Fibroblast of lung (primary cell): ENCODE results near the gene ST3GAL6. TPM values are rescaled to one million over a fixed set of nuclear protein-coding genes. Genes with fewer than 3 reads are reported as not detected.

ENCODE experiments used
- DNase-seq, 2 donors: peaks; one replicate each; pipeline versions ENCODE4 v3.0.0 to v3.0.0-alpha.2; 2010; ENCODE audit warnings: low read depth in 2 of 2
- H2AFZ ChIP-seq: 2 replicates; pipeline ENCODE4 v1.5.1; 2012; ENCODE audit warnings: low read length, control low read depth, inconsistent platforms
- H3K27ac ChIP-seq: 2 replicates; pipeline ENCODE4 v1.5.1; 2011; ENCODE audit warnings: low read length, control low read depth; ENCODE audit not compliant: insufficient read depth
- H3K27me3 ChIP-seq: 2 replicates; pipeline ENCODE4 v1.5.1; 2011; ENCODE audit warnings: mild to moderate bottlenecking, low read length; ENCODE audit not compliant: control insufficient read depth, insufficient read depth
- H3K36me3 ChIP-seq: 2 replicates; pipeline ENCODE4 v1.5.1; 2011; ENCODE audit warnings: low read length; ENCODE audit not compliant: control insufficient read depth, insufficient read depth
- H3K4me1 ChIP-seq: 2 replicates; pipeline ENCODE4 v1.5.1; 2011; ENCODE audit warnings: low read length; ENCODE audit not compliant: control insufficient read depth, insufficient read depth; ENCODE audit errors: extremely low read depth
- H3K4me2 ChIP-seq: 2 replicates; pipeline ENCODE4 v1.5.1; 2011; ENCODE audit warnings: low read length, control low read depth; ENCODE audit not compliant: insufficient read depth; ENCODE audit errors: extremely low read depth
- H3K4me3 ChIP-seq, 4 experiments: fragments of 200-600 bp in 1 of 4; sonication (generic) in 1 of 4; replicated peaks in 1 of 4; 2 replicates each; pipeline ENCODE4 v1.5.1; 2011 to 2016; ENCODE audit warnings: low read length in 4 of 4, low read depth in 3 of 4, mild to moderate bottlenecking in 3 of 4, control low read depth in 2 of 4, inconsistent platforms in 1 of 4, mixed read lengths in 1 of 4; ENCODE audit not compliant: insufficient read depth in 1 of 4; ENCODE audit errors: control extremely low read depth in 1 of 4
- H3K79me2 ChIP-seq: 2 replicates; pipeline ENCODE4 v1.5.1; 2012; ENCODE audit warnings: mild to moderate bottlenecking, low read length, inconsistent platforms; ENCODE audit not compliant: control insufficient read depth, insufficient read depth
- H3K9ac ChIP-seq: 2 replicates; pipeline ENCODE4 v1.5.1; 2011; ENCODE audit warnings: mild to moderate bottlenecking, low read length, control low read depth; ENCODE audit not compliant: insufficient read depth
- H3K9me3 ChIP-seq: 2 replicates; pipeline ENCODE4 v1.5.1; 2012; ENCODE audit warnings: low read depth, low read length; ENCODE audit not compliant: control insufficient read depth, insufficient read depth
- H4K20me1 ChIP-seq: 2 replicates; pipeline ENCODE4 v1.5.1; 2011; ENCODE audit warnings: low read length; ENCODE audit not compliant: control insufficient read depth, insufficient read depth; ENCODE audit errors: extremely low read depth
- EZH2 ChIP-seq: IDR thresholded peaks from 2 replicates; pipeline ENCODE4 v1.5.1; 2012; ENCODE audit warnings: low read length, control low read depth, mild to moderate bottlenecking; ENCODE audit errors: missing control alignments
- polyA plus RNA-seq, 2 donors: library from polyadenylated mRNA; depleted of rRNA in 1 of 2; stranded (reverse) in 1 of 2; unstranded in 1 of 2; fragments of >200 nt; gene quantifications; 2 replicates each; pipeline ENCODE4 v1.2.1, GENCODE V29; 2011 to 2012; ENCODE audit warnings: missing spikeins in 1 of 2
- total RNA-seq: library from RNA; depleted of rRNA; stranded (reverse); fragments of >200 nt; gene quantifications from 2 replicates; pipeline ENCODE4 v1.2.1, GENCODE V29; 2014
- TF ChIP-seq, protein P1 (sequence below), 2 donors: IDR thresholded peaks in 1 of 2; conservative IDR thresholded peaks in 1 of 2; 1 replicate in 1 of 2; 2 replicates in 1 of 2; pipeline ENCODE4 v1.5.1; 2011 to 2012; ENCODE audit warnings: low read length in 2 of 2, control low read depth in 1 of 2, inconsistent platforms in 1 of 2, low read depth in 1 of 2, mild to moderate bottlenecking in 1 of 2

ST3GAL6 gene
- total and polyA plus RNA-seq, 2 donors (not counting 1 experiment from before 2014, with no cell fraction given): 1.7 to 4.1 TPM

DNA sequence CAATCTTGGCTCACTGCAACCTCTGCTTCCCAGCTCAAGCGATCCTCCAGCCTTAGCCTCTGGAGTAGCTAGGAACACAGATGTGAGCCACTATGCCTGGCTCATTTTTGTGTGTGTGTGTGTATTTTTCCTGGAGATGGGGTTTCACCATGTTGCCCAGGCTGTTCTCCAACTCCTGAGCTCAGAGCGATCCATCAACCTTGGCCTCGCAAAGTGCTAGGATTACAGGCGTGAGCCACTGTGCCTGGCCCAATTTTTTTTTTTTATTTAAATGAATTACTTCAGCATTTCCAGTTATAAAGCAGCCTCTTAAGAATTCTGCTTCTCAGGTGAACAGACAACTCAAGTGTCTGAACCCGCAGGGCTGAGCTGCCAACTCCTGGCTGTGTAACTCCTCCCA is 20.1 kb upstream of the ST3GAL6 start:
- H3K4me1 ChIP-seq: no peaks in the 10 kb centered on the region
- TF ChIP-seq, protein P1, sequence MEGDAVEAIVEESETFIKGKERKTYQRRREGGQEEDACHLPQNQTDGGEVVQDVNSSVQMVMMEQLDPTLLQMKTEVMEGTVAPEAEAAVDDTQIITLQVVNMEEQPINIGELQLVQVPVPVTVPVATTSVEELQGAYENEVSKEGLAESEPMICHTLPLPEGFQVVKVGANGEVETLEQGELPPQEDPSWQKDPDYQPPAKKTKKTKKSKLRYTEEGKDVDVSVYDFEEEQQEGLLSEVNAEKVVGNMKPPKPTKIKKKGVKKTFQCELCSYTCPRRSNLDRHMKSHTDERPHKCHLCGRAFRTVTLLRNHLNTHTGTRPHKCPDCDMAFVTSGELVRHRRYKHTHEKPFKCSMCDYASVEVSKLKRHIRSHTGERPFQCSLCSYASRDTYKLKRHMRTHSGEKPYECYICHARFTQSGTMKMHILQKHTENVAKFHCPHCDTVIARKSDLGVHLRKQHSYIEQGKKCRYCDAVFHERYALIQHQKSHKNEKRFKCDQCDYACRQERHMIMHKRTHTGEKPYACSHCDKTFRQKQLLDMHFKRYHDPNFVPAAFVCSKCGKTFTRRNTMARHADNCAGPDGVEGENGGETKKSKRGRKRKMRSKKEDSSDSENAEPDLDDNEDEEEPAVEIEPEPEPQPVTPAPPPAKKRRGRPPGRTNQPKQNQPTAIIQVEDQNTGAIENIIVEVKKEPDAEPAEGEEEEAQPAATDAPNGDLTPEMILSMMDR (conservative IDR thresholded peaks at IDR 0.05 in 1 of 2, IDR thresholded peaks at IDR 0.05 in 1 of 2; ENCODE audit: low read depth in 1 of 2, low read length in 2 of 2): no peak
- TF ChIP-seq EZH2: no peak
- H2AFZ ChIP-seq: no peak overlapping the region
- H3K4me2 ChIP-seq: no peak overlapping the region
- no peaks in the 10 kb centered on the region for H3K27me3 ChIP-seq
- H3K9ac ChIP-seq: no peak overlapping the region
- H3K4me3 ChIP-seq: no peak overlapping the region
- no peak overlapping the region for H3K27ac ChIP-seq
- no peaks in the 10 kb centered on the region for H4K20me1 ChIP-seq
- no peaks in the 10 kb centered on the region for H3K9me3 ChIP-seq
- no peaks in the 10 kb centered on the region for H3K36me3 ChIP-seq
- DNase-seq: peak in 1 of 2 donors; percentile 34
- no peaks in the 10 kb centered on the region for H3K79me2 ChIP-seq

DNA sequence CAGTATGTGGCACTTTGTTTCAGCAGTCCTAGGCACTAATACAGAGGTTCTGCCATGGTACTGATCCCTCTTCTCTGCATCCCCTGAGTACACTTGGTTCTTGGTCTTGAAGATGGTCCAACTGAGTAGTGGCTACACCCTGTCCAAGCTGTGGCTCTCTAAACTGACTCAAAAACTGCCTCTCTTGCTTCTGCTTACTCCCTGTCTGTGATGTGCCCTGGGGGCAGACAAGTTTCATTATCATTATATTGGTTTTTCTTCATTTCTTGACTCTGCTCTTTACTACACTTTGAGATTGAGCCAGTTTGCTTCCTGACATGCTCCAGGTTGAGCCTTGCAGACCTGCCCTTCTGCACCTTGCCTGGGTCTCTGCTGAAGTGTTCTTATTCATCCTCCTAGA is 18.9 kb upstream of the ST3GAL6 start:
- TF ChIP-seq EZH2: no peak
- TF ChIP-seq, protein P1 (conservative IDR thresholded peaks at IDR 0.05 in 1 of 2, IDR thresholded peaks at IDR 0.05 in 1 of 2; ENCODE audit: low read depth in 1 of 2, low read length in 2 of 2): no peak
- no peak overlapping the region for H3K27ac ChIP-seq
- H3K79me2 ChIP-seq: no peaks in the 10 kb centered on the region

DNA sequence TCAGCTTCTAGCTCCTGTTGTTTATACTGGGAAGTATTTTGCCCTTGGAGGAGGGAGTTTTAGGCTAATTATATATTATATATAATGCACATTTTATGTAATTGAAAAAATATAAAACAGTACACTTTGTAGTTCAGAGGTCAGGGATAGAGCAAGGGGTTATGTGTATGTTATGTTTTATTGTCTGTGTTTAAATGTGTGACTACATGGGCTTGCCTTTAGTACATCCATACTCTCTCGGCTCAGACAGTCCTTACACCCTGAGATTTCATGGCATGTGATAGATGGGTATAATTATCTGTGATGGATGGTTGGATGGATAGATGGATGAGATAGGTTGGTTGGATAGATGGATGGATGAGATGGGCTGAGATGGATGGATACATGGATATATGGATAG is 17.4 kb upstream of the ST3GAL6 start:
- Histone ChIP-seq H3K9ac (no peak overlapping the region), H3K27me3 (no peaks in the 10 kb centered on the region), H3K79me2 (no peaks in the 10 kb centered on the region), H4K20me1 (no peaks in the 10 kb centered on the region), H3K36me3 (no peaks in the 10 kb centered on the region), H2AFZ (no peak overlapping the region), H3K4me3 (no peak overlapping the region), H3K27ac (no peak overlapping the region), H3K4me2 (no peak overlapping the region), H3K9me3 (no peaks in the 10 kb centered on the region), H3K4me1 (no peaks in the 10 kb centered on the region)
- TF ChIP-seq EZH2: no peak
- TF ChIP-seq, protein P1 (conservative IDR thresholded peaks at IDR 0.05 in 1 of 2, IDR thresholded peaks at IDR 0.05 in 1 of 2; ENCODE audit: low read depth in 1 of 2, low read length in 2 of 2): no peak
- no peak for DNase-seq

More for the DNA sequence above, 18.9 kb upstream of the ST3GAL6 start:
- H3K9me3 ChIP-seq: no peaks in the 10 kb centered on the region
- no peaks in the 10 kb centered on the region for H4K20me1 ChIP-seq
- no peak overlapping the region for H3K4me3 ChIP-seq
- no peaks in the 10 kb centered on the region for H3K36me3 ChIP-seq
- H3K9ac ChIP-seq: no peak overlapping the region
- no peak overlapping the region for H3K4me2 ChIP-seq
- no peak for DNase-seq
- no peaks in the 10 kb centered on the region for H3K4me1 ChIP-seq
- H2AFZ ChIP-seq: no peak overlapping the region
- no peaks in the 10 kb centered on the region for H3K27me3 ChIP-seq
